ENCODE results near the gene PNPLA6. TPM values are rescaled to one million over a fixed set of nuclear protein-coding genes. Genes with fewer than 3 reads are reported as not detected.

The PNPLA6 gene
- total and polyA plus RNA-seq, 9 of the 15 experiments (the other 6 are each of a cell fraction or from before 2014, with no cell fraction given): 0.07 to 30.2 (median 8.3) TPM

DNA sequence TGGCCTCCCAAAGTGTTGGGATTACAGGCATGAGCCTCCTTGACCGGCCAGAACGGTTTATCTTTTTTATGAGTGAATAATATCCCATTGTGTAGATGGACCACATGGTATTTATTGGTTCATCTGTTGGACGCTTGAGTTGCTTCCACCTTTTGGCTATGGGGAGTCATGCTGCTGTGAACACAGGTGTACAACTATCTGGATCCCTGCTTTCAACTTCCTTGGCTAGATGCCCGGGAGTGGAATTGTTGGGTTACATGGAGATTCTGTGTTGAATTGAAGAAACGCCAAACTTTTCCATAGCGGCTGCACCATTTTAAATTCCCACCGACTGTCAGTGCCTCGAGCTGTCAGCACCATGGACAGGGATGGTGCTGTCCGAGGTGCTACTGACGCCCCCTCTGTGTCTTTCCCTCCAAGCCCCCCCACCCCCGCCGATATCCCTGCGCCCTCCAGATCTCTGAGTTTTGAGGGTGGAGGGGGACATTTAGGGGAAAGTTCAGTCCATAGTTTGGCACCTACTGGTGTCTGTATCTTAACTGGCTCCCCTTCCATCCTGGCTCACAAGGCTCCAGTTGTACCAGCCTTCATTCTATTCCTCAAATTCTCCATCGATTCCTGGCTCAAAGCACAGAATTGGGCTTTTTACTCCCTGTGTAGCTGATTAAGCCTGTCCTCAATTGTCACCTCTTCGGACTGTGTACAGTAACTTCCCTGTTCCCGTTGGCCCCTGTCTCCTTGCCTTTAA, 27.3 kb downstream of the PNPLA6 start (continued):
- TF ChIP-seq, protein P1, sequence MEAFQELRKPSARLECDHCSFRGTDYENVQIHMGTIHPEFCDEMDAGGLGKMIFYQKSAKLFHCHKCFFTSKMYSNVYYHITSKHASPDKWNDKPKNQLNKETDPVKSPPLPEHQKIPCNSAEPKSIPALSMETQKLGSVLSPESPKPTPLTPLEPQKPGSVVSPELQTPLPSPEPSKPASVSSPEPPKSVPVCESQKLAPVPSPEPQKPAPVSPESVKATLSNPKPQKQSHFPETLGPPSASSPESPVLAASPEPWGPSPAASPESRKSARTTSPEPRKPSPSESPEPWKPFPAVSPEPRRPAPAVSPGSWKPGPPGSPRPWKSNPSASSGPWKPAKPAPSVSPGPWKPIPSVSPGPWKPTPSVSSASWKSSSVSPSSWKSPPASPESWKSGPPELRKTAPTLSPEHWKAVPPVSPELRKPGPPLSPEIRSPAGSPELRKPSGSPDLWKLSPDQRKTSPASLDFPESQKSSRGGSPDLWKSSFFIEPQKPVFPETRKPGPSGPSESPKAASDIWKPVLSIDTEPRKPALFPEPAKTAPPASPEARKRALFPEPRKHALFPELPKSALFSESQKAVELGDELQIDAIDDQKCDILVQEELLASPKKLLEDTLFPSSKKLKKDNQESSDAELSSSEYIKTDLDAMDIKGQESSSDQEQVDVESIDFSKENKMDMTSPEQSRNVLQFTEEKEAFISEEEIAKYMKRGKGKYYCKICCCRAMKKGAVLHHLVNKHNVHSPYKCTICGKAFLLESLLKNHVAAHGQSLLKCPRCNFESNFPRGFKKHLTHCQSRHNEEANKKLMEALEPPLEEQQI (IDR thresholded peaks at IDR 0.05): peak; percentile 88
- TF ChIP-seq ETV6 (IDR thresholded peaks at IDR 0.05; ENCODE audit: borderline replicate concordance in 1 of 2, low read depth in 2 of 2, low read length in 1 of 2): no peak
- TF ChIP-seq ETV6 (CRISPR knock-in tag; IDR thresholded peaks at IDR 0.05; ENCODE audit: borderline replicate concordance): peak; percentile 97; the same call in 1 of the 2 replicates
- TF ChIP-seq ZKSCAN8 (CRISPR knock-in tag; IDR thresholded peaks at IDR 0.05): peak; percentile 46; the same call in 1 of the 2 replicates
- TF ChIP-seq, protein P2, sequence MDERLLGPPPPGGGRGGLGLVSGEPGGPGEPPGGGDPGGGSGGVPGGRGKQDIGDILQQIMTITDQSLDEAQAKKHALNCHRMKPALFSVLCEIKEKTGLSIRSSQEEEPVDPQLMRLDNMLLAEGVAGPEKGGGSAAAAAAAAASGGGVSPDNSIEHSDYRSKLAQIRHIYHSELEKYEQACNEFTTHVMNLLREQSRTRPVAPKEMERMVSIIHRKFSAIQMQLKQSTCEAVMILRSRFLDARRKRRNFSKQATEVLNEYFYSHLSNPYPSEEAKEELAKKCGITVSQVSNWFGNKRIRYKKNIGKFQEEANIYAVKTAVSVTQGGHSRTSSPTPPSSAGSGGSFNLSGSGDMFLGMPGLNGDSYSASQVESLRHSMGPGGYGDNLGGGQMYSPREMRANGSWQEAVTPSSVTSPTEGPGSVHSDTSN (CRISPR knock-in tag; IDR thresholded peaks at IDR 0.05; ENCODE audit: low read depth): peak; percentile 97
- TF ChIP-seq, protein P2 (tag; conservative IDR thresholded peaks at IDR 0.05; ENCODE audit: low read depth): peak; percentile 23; the same call in 1 of the 2 replicates
- TF ChIP-seq U2AF2 (optimal IDR thresholded peaks at IDR 0.05; ENCODE audit: low read depth, low read length): no peak
- TF ChIP-seq MEF2D (tag; conservative IDR thresholded peaks at IDR 0.05; ENCODE audit: low read depth): 0 out of 2 replicates have a peak, but pooled peaks have one; percentile 62
- peak in 1 of 2 experiments; percentile 95; a peak in 2 of 4 replicates for TF ChIP-seq RCOR1 (IDR thresholded peaks at IDR 0.05; ENCODE audit: borderline replicate concordance in 1 of 2, low read depth in 2 of 2, low read length in 2 of 2)
